ENCODE data around the gene UTP25.
"Not testable (repeated sequence)": the region's sequence is repeated elsewhere in the genome, so short reads cannot be mapped to it uniquely, and the experiment has no call there.

The UTP25 gene

GRCh38 chr1:209899948-209900347, 72.2 kb downstream of the UTP25 start:
- DNase-seq: no peak

GRCh38 chr1:209900734-209901133, 73.0 kb downstream of the UTP25 start:
- no peak for DNase-seq

GRCh38 chr1:209901211-209901610, 73.4 kb downstream of the UTP25 start:
- no peak for DNase-seq

GRCh38 chr1:209904774-209905173, 77.0 kb downstream of the UTP25 start:
- not testable (repeated sequence) for DNase-seq

Data from NCI-H1048 (cell line).